Thymus (tissue), 11 donors: ENCODE measurements around the gene MAGI1. TPM values are rescaled to one million over a fixed set of nuclear protein-coding genes. Genes with fewer than 3 reads are reported as not detected.

Source experiments
- DNase-seq, 9 donors: peaks; one replicate each; pipeline ENCODE4 v3.0.0-alpha.2; 2013; ENCODE audit warnings: low spot score in 9 of 9, low read depth in 6 of 9, missing footprints in 1 of 9
- H3K27ac ChIP-seq, 2 donors: one replicate each; pipeline ENCODE4 v1.5.1; 2013; ENCODE audit warnings: control low read depth in 1 of 2, low read depth in 1 of 2, low read length in 1 of 2, mild to moderate bottlenecking in 1 of 2, moderate library complexity in 1 of 2
- H3K27me3 ChIP-seq, 2 donors: one replicate each; pipeline ENCODE4 v1.5.1; 2013; ENCODE audit warnings: low read length in 1 of 2; ENCODE audit not compliant: control insufficient read depth in 2 of 2, insufficient read depth in 1 of 2
- H3K36me3 ChIP-seq, 2 donors: one replicate each; pipeline ENCODE4 v1.5.1; 2013; ENCODE audit warnings: low read length in 1 of 2, mild to moderate bottlenecking in 1 of 2, moderate library complexity in 1 of 2; ENCODE audit not compliant: control insufficient read depth in 2 of 2, insufficient read depth in 2 of 2
- H3K4me1 ChIP-seq, 2 donors: one replicate each; pipeline ENCODE4 v1.5.1; 2013; ENCODE audit warnings: low read length in 2 of 2; ENCODE audit not compliant: control insufficient read depth in 2 of 2, insufficient read depth in 2 of 2
- H3K4me3 ChIP-seq, 2 donors: one replicate each; pipeline ENCODE4 v1.5.1; 2013; ENCODE audit warnings: low read length in 2 of 2, control low read depth in 1 of 2, mild to moderate bottlenecking in 1 of 2
- H3K9me3 ChIP-seq, 2 donors: one replicate each; pipeline ENCODE4 v1.5.1; 2013; ENCODE audit warnings: low read length in 1 of 2, mild to moderate bottlenecking in 1 of 2; ENCODE audit not compliant: control insufficient read depth in 2 of 2, insufficient read depth in 1 of 2
- WGBS: extraction: QIAGEN DNeasy Blood & Tissue Kit; methylation state at CpG from one replicate; pipeline ENCODE4 v1.1.7; 2013; 5-methylcytosine and 5-hydroxymethylcytosine counted together
- polyA plus RNA-seq: library from polyadenylated mRNA; stranded (reverse); fragments of 200-250 nt; gene quantifications from one replicate; pipeline ENCODE4 v1.2.3, GENCODE V29; 2013
- total RNA-seq: library from RNA; stranded (reverse); fragments of 120-200 nt; gene quantifications from one replicate; pipeline ENCODE4 v1.2.4, GENCODE V29; 2013
- donor health status: healthy.

Gene MAGI1
- total and polyA plus RNA-seq, 2 donors, result 5.1 to 6.1 TPM

DNA sequence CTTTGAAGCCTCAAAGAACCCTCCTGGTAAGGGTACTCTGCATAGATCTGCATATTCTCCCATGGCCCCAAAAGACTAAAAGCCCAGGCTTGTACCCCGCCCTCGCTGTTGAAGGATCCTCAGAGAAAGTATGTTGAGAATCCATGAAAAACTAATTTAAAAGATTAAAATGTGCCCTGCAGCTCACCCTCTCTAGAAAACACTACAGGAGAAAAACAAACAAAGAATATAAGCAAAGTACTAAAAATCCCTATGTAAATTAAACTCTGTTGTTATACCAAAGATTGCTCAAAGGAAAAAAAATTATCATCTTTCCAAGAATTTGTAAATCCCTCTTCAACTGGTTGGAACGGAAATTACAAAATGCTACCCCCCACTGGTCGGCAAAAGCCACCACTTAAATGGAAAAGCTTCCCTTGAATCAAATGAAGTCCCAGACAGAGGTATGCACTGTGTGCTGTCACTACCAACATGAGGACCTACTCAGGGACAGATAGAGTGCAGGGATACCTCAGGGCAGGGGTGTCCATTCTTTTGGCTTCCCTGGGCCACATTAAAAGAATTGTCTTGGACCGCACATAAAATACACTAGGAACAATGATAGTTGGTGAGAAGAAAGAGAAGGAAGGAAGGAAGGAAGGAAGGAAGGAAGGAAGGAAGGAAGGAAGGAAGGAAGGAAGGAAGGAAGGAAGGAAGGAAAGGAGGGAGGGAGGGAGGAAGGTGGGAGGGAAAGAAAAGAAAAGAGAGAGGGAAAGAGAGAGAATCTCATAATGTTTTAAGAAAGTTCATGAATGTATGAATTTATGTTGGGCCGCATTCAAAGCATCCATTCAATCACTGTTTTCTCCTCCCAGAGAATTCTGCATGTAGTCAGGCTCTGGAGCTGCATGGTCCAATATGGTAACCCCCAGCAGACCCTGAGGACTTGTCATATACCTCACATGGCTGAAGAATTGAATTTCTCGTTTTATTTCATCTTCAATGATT is 88.1 kb downstream of the MAGI1 start:
- H3K27me3 ChIP-seq, result no peaks in the 10 kb centered on the region
- H3K36me3 ChIP-seq, result no peaks in the 10 kb centered on the region
- no peak overlapping the region for H3K27ac ChIP-seq
- no peak overlapping the region for H3K4me3 ChIP-seq
- WGBS, result 96% methylated on average over 7 of the region's 7 CpGs
- H3K9me3 ChIP-seq, result no peaks in the 10 kb centered on the region
- H3K4me1 ChIP-seq, result no peaks in the 10 kb centered on the region
- no peak for DNase-seq

DNA sequence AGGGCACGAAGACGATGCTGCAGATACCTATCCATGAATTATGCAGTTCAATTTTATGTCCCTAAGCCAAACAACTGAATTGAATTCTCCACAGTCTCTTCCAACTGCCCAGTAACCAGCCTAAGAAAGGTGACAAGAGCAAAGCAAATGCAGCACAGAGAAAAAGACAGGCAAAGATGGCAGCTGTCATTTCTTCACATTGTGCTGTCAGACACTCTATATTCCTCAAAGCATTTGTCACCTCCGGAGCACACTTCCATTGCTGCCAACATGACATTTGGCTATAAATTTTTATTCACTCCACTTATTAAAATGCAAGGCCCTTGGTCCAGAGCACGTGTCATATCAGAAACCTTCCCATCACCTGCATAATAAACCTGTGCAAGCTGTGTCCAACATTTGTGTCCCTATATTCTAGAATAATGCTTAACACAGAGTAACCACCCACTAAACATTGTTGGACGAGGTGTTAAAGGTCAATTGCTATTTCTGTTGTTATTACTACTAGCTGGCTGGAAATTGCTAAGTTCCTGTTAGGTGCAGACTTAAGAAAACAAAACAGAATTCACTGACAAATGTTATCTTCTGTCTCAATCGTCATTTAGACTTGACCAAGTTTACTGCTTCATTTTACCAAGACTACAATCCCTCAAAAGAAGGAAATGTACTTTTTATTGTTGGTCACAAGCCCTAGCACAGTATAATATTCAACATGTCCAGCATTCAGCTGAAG is 89.7 kb downstream of the MAGI1 start:
- 85% methylated on average over 6 of the region's 6 CpGs for WGBS
- H3K9me3 ChIP-seq, result no peaks in the 10 kb centered on the region
- no peaks in the 10 kb centered on the region for H3K27me3 ChIP-seq
- no peak for DNase-seq
- no peak overlapping the region for H3K4me3 ChIP-seq
- H3K36me3 ChIP-seq, result no peaks in the 10 kb centered on the region
- H3K27ac ChIP-seq, result no peak overlapping the region
- H3K4me1 ChIP-seq, result no peaks in the 10 kb centered on the region

DNA sequence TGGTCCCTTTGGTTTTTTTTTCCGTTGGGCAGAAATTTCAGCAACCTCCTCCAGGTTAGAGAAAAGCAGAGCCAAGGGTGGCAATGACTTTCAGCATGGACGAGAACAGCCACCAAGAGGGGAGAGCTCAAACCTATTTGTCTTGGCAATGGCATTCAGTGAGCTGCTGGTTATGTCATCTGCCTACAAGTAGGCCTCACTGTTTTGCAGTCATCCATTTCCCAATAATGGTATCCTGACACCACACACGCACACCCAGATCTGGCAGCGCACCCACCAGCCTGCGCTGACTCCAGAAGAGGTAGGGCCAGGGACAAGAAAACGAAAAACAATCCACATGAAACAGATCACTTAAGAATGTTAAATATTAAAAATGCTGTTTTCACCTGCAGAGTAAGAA is 92.3 kb downstream of the MAGI1 start:
- Histone ChIP-seq H3K27ac (no peak overlapping the region), H3K4me1 (no peaks in the 10 kb centered on the region), H3K27me3 (no peaks in the 10 kb centered on the region), H3K9me3 (no peaks in the 10 kb centered on the region), H3K4me3 (no peak overlapping the region), H3K36me3 (no peaks in the 10 kb centered on the region)
- no peak for DNase-seq
- 75% methylated on average over 6 of the region's 6 CpGs for WGBS

DNA sequence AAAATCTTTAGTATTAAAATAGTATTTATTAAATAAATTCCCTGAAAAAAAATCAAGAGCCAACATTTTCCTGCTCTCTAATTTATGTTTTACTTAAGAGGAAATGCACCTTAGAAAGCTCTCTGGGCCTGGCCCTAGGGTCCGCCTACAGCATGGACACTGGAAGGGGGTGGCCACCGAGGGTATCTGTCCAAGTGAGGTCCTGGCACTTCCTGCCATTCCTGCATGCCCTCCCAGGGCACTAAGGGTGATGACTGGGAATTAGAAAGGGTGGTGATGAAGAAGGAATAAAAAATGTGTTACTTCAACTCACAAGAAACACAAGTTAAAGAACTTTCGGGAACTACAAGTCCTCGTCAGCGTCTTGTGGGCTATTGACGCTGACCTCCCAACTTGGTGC is 92.8 kb downstream of the MAGI1 start:
- Histone ChIP-seq H3K9me3 (no peaks in the 10 kb centered on the region), H3K27me3 (no peaks in the 10 kb centered on the region), H3K36me3 (no peaks in the 10 kb centered on the region), H3K4me3 (no peak overlapping the region), H3K4me1 (no peaks in the 10 kb centered on the region), H3K27ac (no peak overlapping the region)
- DNase-seq, result no peak
- WGBS, result 79% methylated on average over 6 of the region's 6 CpGs

DNA sequence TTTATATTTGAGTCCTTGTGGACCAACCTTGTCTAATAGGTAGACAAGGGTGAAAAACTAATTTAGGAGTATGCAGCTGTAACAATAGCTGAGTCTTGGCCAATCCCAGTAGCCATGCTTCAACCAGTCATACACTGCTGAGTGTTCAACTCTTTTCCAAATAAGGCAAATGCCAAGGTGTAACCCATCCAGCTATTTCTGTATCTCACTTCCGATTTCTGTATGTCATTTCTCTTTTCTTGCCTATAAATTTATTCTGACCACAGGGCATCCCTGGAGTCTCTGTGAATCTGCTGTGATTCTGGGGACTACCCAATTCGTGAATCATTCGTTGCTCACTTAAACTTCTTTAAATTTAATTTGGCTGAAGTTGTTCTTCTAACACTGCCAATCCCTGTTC is 93.2 kb downstream of the MAGI1 start:
- no peak for DNase-seq
- Histone ChIP-seq H3K27ac (no peak overlapping the region), H3K9me3 (no peaks in the 10 kb centered on the region), H3K27me3 (no peaks in the 10 kb centered on the region), H3K4me3 (no peak overlapping the region), H3K36me3 (no peaks in the 10 kb centered on the region), H3K4me1 (no peaks in the 10 kb centered on the region)
- WGBS, result 92% methylated on average over 3 of the region's 3 CpGs

DNA sequence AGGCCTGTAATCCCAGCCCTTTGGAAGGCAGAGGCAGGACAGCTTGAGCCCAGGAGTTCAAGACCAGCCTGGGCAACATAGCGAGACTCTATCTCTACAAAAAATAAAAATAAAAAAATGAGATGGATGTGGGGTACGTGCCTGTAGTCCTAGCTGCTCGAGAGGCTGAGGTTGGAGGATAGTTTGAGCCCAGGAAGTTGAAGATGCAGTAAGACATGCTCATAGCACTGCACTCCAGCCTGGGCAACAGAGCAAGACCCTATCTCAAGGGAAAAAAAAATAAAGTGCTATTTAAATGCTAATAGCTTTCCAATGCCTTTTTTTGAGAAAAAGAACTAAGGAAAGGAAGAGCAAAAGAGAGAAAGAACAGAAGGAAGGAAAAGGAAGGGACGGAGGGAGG is 94.5 kb downstream of the MAGI1 start:
- no peak overlapping the region for H3K27ac ChIP-seq
- 84% methylated on average over 4 of the region's 4 CpGs for WGBS

DNA sequence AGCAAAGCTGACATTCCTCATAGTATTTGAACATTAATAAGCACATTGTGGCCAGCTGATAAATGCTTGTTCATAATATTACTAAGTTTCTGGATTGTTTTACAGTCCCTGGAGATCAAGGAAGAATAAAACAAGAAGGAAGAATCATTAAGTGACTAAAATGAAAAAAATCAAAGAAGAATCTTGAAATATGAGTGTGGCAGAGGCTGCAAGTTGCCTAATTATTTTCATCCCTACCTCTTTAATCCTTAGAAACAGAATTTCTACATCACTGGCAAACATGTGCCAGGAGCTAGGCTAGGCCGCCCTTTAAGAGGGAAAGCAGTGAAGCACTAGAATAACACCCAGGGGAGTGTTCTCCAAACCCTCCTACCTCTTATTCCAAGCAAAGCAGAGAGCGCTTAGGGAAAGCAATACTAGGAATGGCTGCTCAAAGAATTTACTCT is 98.9 kb downstream of the MAGI1 start:
- Histone ChIP-seq H3K9me3 (no peaks in the 10 kb centered on the region), H3K27ac (no peak overlapping the region), H3K4me3 (no peak overlapping the region), H3K4me1 (no peaks in the 10 kb centered on the region), H3K36me3 (no peaks in the 10 kb centered on the region), H3K27me3 (no peaks in the 10 kb centered on the region)
- DNase-seq, result no peak
- WGBS, result 95% methylated on average over 2 of the region's 2 CpGs

More for the DNA sequence above, 94.5 kb downstream of the MAGI1 start:
- no peaks in the 10 kb centered on the region for H3K36me3 ChIP-seq
- no peak for DNase-seq
- H3K27me3 ChIP-seq, result no peaks in the 10 kb centered on the region
- H3K9me3 ChIP-seq, result no peaks in the 10 kb centered on the region
- H3K4me1 ChIP-seq, result no peaks in the 10 kb centered on the region
- H3K4me3 ChIP-seq, result no peak overlapping the region

DNA sequence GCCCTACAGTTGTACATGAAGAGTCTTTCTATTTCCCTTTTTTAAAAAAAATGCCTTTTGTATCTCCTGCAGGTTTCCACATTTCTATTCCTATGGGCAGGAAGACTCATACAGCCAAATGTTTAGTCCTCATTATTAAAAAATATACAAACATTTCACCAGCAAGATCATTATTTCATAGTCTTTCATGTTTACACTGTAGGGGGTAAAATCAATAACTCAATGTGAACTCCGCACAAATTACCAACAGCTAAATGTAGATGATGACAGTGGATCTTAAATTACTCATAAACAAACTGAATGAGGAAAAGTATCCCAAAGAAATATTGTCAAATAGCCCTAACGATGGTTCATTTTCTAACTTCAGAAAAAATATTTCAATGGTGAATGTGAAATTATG is 99.5 kb downstream of the MAGI1 start:
- H3K27me3 ChIP-seq, result no peaks in the 10 kb centered on the region
- no peak overlapping the region for H3K27ac ChIP-seq
- H3K9me3 ChIP-seq, result no peaks in the 10 kb centered on the region
- no peaks in the 10 kb centered on the region for H3K36me3 ChIP-seq
- no peak for DNase-seq
- no peak overlapping the region for H3K4me3 ChIP-seq
- WGBS, result 98% methylated on average over 2 of the region's 2 CpGs
- H3K4me1 ChIP-seq, result no peaks in the 10 kb centered on the region

DNA sequence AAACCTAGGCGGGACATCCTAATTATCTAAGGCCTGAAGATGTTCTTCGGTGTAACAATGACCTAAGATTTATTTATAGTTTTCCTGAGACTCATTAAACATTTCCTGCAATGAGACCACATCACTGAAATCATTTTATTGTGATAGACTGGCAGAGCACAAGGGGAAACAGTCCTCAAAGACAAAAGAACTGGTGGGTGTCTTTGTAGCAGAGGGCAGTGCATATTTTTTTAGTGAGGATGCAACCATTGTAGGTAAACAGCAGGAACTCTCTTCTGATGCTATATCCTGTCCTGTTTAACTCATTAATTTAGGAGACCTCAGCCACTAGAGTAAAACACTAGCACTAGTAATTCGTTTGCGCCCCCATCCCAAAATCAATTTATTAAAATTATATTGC is 100.0 kb downstream of the MAGI1 start:
- 79% methylated on average over 4 of the region's 4 CpGs for WGBS
- H3K27ac ChIP-seq, result no peak overlapping the region

More for the DNA sequence above, 100.0 kb downstream of the MAGI1 start:
- Histone ChIP-seq H3K36me3 (no peaks in the 10 kb centered on the region), H3K9me3 (no peaks in the 10 kb centered on the region), H3K27me3 (no peaks in the 10 kb centered on the region), H3K4me1 (no peaks in the 10 kb centered on the region), H3K4me3 (no peak overlapping the region)
- DNase-seq, result no peak
